OCI-LY7 (cell line): ENCODE measurements around the gene BMPR2. TPM values are rescaled to one million over a fixed set of nuclear protein-coding genes. Genes with fewer than 3 reads are reported as not detected.
A peak's percentile ranks its signal among the peaks of the same experiment; 100 is the strongest.
"Not testable (repeated sequence)": the region's sequence is repeated elsewhere in the genome, so short reads cannot be mapped to it uniquely, and the experiment has no call there.

Experiments used
- BruUV-seq: library from RNA; stranded (reverse); fragments of 400-500 nt; replicated peaks from 2 replicates; lab custom pipeline; 2021; lab: Mats Ljungman, UMichigan
- CTCF ChIA-PET: fragments of 300-600 bp; sonication (Branson Sonifier 250); formaldehyde crosslinking; loops from one replicate; lab custom pipeline; 2022; ENCODE audit warnings: antibody characterized with exemption; ENCODE audit not compliant: unreplicated experiment; lab: Charles Lee
- POLR2A ChIA-PET: fragments of 300-600 bp; sonication (Branson Sonifier 250); formaldehyde crosslinking; loops from one replicate; lab custom pipeline; 2022; ENCODE audit warnings: antibody characterized with exemption; lab: Charles Lee
- DNase-seq: peaks from one replicate; pipeline ENCODE4 v3.0.0-alpha.2; 2015; ENCODE audit warnings: low spot score
- H2AFZ ChIP-seq: fragments of 200-600 bp; sonication (generic), shearing (Covaris generic); 2 replicates; pipeline ENCODE4 v1.6.1; 2014; ENCODE audit warnings: mild to moderate bottlenecking, antibody characterized with exemption, low read length, moderate library complexity
- H3K27ac ChIP-seq: fragments of 200-600 bp; sonication (generic); 2 replicates; pipeline ENCODE4 v1.5.1; 2014; ENCODE audit warnings: mixed run types, low read depth, mild to moderate bottlenecking, moderate library complexity, low read length, inconsistent platforms; ENCODE audit not compliant: poor library complexity, severe bottlenecking
- H3K36me3 ChIP-seq: fragments of 200-600 bp; sonication (generic); 2 replicates; pipeline ENCODE4 v1.6.1; 2014; ENCODE audit warnings: mild to moderate bottlenecking, antibody characterized with exemption, low read length, moderate library complexity, mixed read lengths; ENCODE audit not compliant: insufficient read depth
- H3K4me1 ChIP-seq: fragments of 200-600 bp; sonication (generic); 2 replicates; pipeline ENCODE4 v1.5.1; 2014; ENCODE audit warnings: mild to moderate bottlenecking, low read length; ENCODE audit not compliant: insufficient read depth, poor library complexity, severe bottlenecking
- H3K4me2 ChIP-seq: fragments of 200-600 bp; sonication (generic); 2 replicates; pipeline ENCODE4 v1.6.1; 2014; ENCODE audit warnings: mild to moderate bottlenecking, low read length
- H3K4me3 ChIP-seq: fragments of 200-600 bp; sonication (generic); 2 replicates; pipeline ENCODE4 v1.5.1; 2014; ENCODE audit warnings: mild to moderate bottlenecking, low read depth, low read length; ENCODE audit not compliant: poor library complexity, severe bottlenecking
- H3K79me2 ChIP-seq: fragments of 200-600 bp; sonication (generic); 2 replicates; pipeline ENCODE4 v1.6.1; 2016; ENCODE audit warnings: low read depth, mild to moderate bottlenecking, low read length, moderate library complexity, mixed read lengths; ENCODE audit not compliant: insufficient read depth
- H3K9me2 ChIP-seq: fragments of 200-600 bp; sonication (generic); 2 replicates; pipeline ENCODE4 v1.6.1; 2016; ENCODE audit warnings: mild to moderate bottlenecking, low read length, mixed read lengths; ENCODE audit not compliant: insufficient read depth
- H3K9me3 ChIP-seq: fragments of 200-600 bp; sonication (generic); 2 replicates; pipeline ENCODE4 v1.6.1; 2014; ENCODE audit warnings: mild to moderate bottlenecking, mixed run types, low read length, mixed read lengths
- H4K20me1 ChIP-seq: fragments of 200-600 bp; sonication (generic); 2 replicates; pipeline ENCODE4 v1.6.1; 2014; ENCODE audit warnings: mild to moderate bottlenecking, antibody characterized with exemption, low read length, moderate library complexity, mixed read lengths; ENCODE audit not compliant: insufficient read depth
- CTCF ChIP-seq: fragments of 200-600 bp; sonication (generic); conservative IDR thresholded peaks from 2 replicates; pipeline ENCODE4 v1.5.1; 2014; ENCODE audit warnings: mild to moderate bottlenecking, antibody characterized with exemption, low read length, moderate library complexity, mixed read lengths
- EZH2phosphoT487 ChIP-seq: fragments of 200-600 bp; sonication (generic); IDR thresholded peaks from 2 replicates; pipeline ENCODE4 v1.6.1; 2018; ENCODE audit warnings: low read depth, borderline replicate concordance, mild to moderate bottlenecking, mixed run types, antibody characterized with exemption, low read length, moderate library complexity, mixed read lengths
- intact Hi-C: fragments of 100-400 bp; cut with micrococcal nuclease; formaldehyde crosslinking; loops from one replicate; pipeline ENCODE4 v1.10.0; 2022; ENCODE audit not compliant: unreplicated experiment
- total RNA-seq, 2 experiments: library from RNA; depleted of rRNA in 1 of 2; stranded (reverse); fragments of >200 nt in 1 of 2; shearing (Covaris generic) in 1 of 2; gene quantifications; 2 replicates each; pipeline ENCODE4 v1.2.3, GENCODE V29; 2014 to 2022

BMPR2 gene
- total RNA-seq, 2 experiments from 2014 or later = 4.3 to 14.7 TPM

- H3K9me2 ChIP-seq = no peaks in the 10 kb centered on the region
These were observed 2.7 kb downstream of the BMPR2 start for GRCh38 chr2:202378662-202379358.

GRCh38 chr2:202382684-202383083 lies 6.6 kb downstream of the BMPR2 start:
- no peaks in the 10 kb centered on the region for H3K9me2 ChIP-seq
- DNase-seq = no peak
- no peaks in the 10 kb centered on the region for H3K9me3 ChIP-seq
- H3K4me3 ChIP-seq = no peak overlapping the region
- H4K20me1 ChIP-seq = peaks cover 4% of the 10 kb centered on the region; the same call in 1 of the 2 replicates
- BruUV-seq = no TSS peak
- ChIA-PET POLR2A (no interaction called here), CTCF (no interaction called here)
- TF ChIP-seq EZH2phosphoT487 (no peak), CTCF (no peak)
- H3K36me3 ChIP-seq = no peaks in the 10 kb centered on the region
- no peak overlapping the region for H3K27ac ChIP-seq
- H2AFZ ChIP-seq = no peak overlapping the region
- H3K4me1 ChIP-seq = peaks cover 61% of the 10 kb centered on the region
- intact Hi-C loops = no loop called here
- H3K4me2 ChIP-seq = no peak overlapping the region
- peaks cover 81% of the 10 kb centered on the region; the same call in 1 of the 2 replicates for H3K79me2 ChIP-seq

More at GRCh38 chr2:202378662-202379358, 2.7 kb downstream of the BMPR2 start:
- intact Hi-C loops = loop anchor here (5.0 kb wide), 2 partner anchors 112 to 258 kb away; partner anchors contain the start of gene NOP58
- H3K4me2 ChIP-seq = peak overlapping the region; percentile 95
- BruUV-seq = no TSS peak
- POLR2A ChIA-PET = interaction anchor here (0.6 to 1.1 kb wide), 7 partner anchors 9 to 1160 kb away, joined by 3 to 4 read pairs (median 3); no protein-coding TSS in a partner anchor
- H3K79me2 ChIP-seq = peaks cover 56% of the 10 kb centered on the region; the same call in 1 of the 2 replicates
- CTCF ChIA-PET = no interaction called here
- H3K4me1 ChIP-seq = peaks cover 31% of the 10 kb centered on the region
- H3K36me3 ChIP-seq = no peaks in the 10 kb centered on the region
- peaks cover 4% of the 10 kb centered on the region; the same call in 1 of the 2 replicates for H4K20me1 ChIP-seq
- peak overlapping the region; percentile 91 for H3K4me3 ChIP-seq
- TF ChIP-seq EZH2phosphoT487 (no peak), CTCF (no peak)
- no peaks in the 10 kb centered on the region for H3K9me3 ChIP-seq
- no peak for DNase-seq
- H2AFZ ChIP-seq = peak overlapping the region; percentile 40; the same call in 1 of the 2 replicates
- peak overlapping the region; percentile 32 for H3K27ac ChIP-seq

- peaks cover 42% of the 10 kb centered on the region for H3K4me1 ChIP-seq
- 0 out of 2 replicates have a peak overlapping the region, but pooled peaks have one; percentile 17 for H3K4me2 ChIP-seq
- H3K9me2 ChIP-seq, BruUV-seq, H4K20me1 ChIP-seq, CTCF ChIA-PET, intact Hi-C loops, POLR2A ChIA-PET, DNase-seq, H3K36me3 ChIP-seq, H3K9me3 ChIP-seq, H3K4me3 ChIP-seq: not testable (repeated sequence)
- peak overlapping the region; percentile 92 for H3K27ac ChIP-seq
- H2AFZ ChIP-seq = peak overlapping the region; percentile 0; the same call in 1 of the 2 replicates
- peaks cover 49% of the 10 kb centered on the region; the same call in 1 of the 2 replicates for H3K79me2 ChIP-seq
These were observed 10.4 kb downstream of the BMPR2 start for GRCh38 chr2:202386495-202386894.
